Testis (tissue), 3 donors: ENCODE measurements around the gene COQ8A. TPM values are rescaled to one million over a fixed set of nuclear protein-coding genes. Genes with fewer than 3 reads are reported as not detected.

Source experiments
- DNase-seq: peaks from one replicate; pipeline ENCODE4 v3.0.0-alpha.2; 2019
- H3K27ac ChIP-seq, 2 donors: fragments of 200-600 bp; sonication (generic); one replicate each; pipeline ENCODE4 v1.5.1; 2019
- H3K27me3 ChIP-seq: fragments of 200-600 bp; sonication (generic); one replicate; pipeline ENCODE4 v1.5.1; 2019
- H3K36me3 ChIP-seq: fragments of 200-600 bp; sonication (generic); one replicate; pipeline ENCODE4 v1.5.1; 2017; ENCODE audit warnings: low read depth; ENCODE audit errors: missing control alignments
- H3K4me1 ChIP-seq: fragments of 200-600 bp; sonication (generic); one replicate; pipeline ENCODE4 v1.5.1; 2019
- H3K4me3 ChIP-seq, 2 donors: fragments of 200-600 bp; sonication (generic); one replicate each; pipeline ENCODE4 v1.5.1; 2017 to 2019
- H3K9me3 ChIP-seq: fragments of 200-600 bp; sonication (generic); one replicate; pipeline ENCODE4 v1.5.1; 2017
- POLR2A ChIP-seq: fragments of 450-650 bp; IDR thresholded peaks from one replicate; pipeline ENCODE4 v1.6.1; 2017; ENCODE audit warnings: antibody characterized with exemption, mild to moderate bottlenecking, moderate library complexity
- WGBS, 2 donors: methylation state at CpG; one replicate each; pipeline ENCODE4 v1.1.5; 2018; 5-methylcytosine and 5-hydroxymethylcytosine counted together
- intact Hi-C: fragments of 100-400 bp; cut with DNase I; formaldehyde crosslinking; loops from one replicate; pipeline ENCODE4 v1.15.1; 2023; ENCODE audit warnings: low total_unique reads
- polyA plus RNA-seq: library from polyadenylated mRNA; stranded (reverse); fragments of 350-450 nt; fragmentation: Illumina TruSeq; extraction: RNeasy Lipid Tissue Mini Kit (QIAGEN cat#74804); gene quantifications from one replicate; pipeline ENCODE4 v1.2.3, GENCODE V29; 2014; ENCODE audit warnings: low read depth, low replicate concordance; ENCODE audit not compliant: insufficient read depth
- total RNA-seq, 2 donors: library from RNA; depleted of rRNA; stranded (reverse); fragments of >200 nt; gene quantifications; one replicate each; pipeline ENCODE4 v1.2.3, GENCODE V29; 2016
- TF ChIP-seq, protein P1 (sequence below), 3 experiments: fragments of 450-650 bp in 2 of 3; fragments of 200-600 bp in 1 of 3; sonication (generic) in 1 of 3; IDR thresholded peaks; one replicate each; pipeline ENCODE4 v1.5.1; 2016 to 2019; ENCODE audit warnings: antibody characterized with exemption in 3 of 3, mild to moderate bottlenecking in 2 of 3, moderate library complexity in 1 of 3

COQ8A gene
- total and polyA plus RNA-seq, 3 donors from 2014 or later, result 34.4 to 46.8 (median 39.2) TPM

DNA sequence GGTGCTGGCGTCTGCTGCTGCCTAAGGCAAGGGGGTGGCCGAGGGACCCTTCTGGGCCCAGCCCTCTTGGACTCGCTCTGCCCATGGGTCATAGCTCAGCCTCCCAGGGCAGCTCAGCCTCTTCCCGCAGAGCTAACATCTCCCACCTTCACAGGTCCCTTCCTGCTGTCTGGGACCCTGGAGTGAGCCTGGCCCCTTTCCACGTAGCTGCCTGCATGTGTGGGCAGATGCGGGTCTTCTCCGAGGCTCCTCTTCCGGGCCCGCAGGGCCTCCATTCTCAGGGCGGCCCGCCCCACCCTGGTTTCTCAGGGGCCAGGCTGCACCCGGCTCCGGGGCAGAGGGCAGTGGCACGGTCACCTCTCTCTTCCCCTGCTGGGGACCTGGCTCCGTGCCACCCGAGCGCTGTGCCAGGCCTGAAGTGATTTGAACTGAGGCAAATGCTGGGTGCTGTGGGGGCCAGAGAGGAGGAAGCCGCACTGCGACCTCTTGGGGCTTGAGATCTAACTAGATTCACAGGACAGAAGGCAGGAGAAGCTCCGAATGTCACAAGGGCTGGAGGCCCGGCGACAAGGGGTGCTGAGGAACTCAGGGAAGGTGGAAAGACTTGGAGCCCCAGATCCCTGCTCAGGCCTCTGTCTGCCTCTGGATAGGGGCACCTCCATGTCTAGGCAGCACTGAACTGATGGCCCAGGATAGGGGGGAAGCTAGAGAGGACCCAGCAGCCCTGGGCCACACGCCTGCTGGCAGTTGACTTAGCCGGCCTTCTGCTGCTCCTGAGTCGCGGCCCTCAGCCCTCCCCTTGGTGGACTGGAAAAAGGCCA lies 40.7 kb downstream of the COQ8A start:
- DNase-seq, result no peak
- H3K27ac ChIP-seq, result no peak overlapping the region
- H3K27me3 ChIP-seq, result no peaks in the 10 kb centered on the region
- WGBS, 2 donors, result 85 to 91% methylated on average over 11 to 26 of the region's 26 CpGs
- H3K4me3 ChIP-seq, result no peak overlapping the region
- H3K9me3 ChIP-seq, result no peaks in the 10 kb centered on the region
- intact Hi-C loops, result no loop called here
- TF ChIP-seq POLR2A, result no peak
- TF ChIP-seq, protein P1, sequence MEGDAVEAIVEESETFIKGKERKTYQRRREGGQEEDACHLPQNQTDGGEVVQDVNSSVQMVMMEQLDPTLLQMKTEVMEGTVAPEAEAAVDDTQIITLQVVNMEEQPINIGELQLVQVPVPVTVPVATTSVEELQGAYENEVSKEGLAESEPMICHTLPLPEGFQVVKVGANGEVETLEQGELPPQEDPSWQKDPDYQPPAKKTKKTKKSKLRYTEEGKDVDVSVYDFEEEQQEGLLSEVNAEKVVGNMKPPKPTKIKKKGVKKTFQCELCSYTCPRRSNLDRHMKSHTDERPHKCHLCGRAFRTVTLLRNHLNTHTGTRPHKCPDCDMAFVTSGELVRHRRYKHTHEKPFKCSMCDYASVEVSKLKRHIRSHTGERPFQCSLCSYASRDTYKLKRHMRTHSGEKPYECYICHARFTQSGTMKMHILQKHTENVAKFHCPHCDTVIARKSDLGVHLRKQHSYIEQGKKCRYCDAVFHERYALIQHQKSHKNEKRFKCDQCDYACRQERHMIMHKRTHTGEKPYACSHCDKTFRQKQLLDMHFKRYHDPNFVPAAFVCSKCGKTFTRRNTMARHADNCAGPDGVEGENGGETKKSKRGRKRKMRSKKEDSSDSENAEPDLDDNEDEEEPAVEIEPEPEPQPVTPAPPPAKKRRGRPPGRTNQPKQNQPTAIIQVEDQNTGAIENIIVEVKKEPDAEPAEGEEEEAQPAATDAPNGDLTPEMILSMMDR (IDR thresholded peaks at IDR 0.05), result no peak
- peaks cover under 1% of the 10 kb centered on the region for H3K4me1 ChIP-seq
- no peaks in the 10 kb centered on the region for H3K36me3 ChIP-seq

DNA sequence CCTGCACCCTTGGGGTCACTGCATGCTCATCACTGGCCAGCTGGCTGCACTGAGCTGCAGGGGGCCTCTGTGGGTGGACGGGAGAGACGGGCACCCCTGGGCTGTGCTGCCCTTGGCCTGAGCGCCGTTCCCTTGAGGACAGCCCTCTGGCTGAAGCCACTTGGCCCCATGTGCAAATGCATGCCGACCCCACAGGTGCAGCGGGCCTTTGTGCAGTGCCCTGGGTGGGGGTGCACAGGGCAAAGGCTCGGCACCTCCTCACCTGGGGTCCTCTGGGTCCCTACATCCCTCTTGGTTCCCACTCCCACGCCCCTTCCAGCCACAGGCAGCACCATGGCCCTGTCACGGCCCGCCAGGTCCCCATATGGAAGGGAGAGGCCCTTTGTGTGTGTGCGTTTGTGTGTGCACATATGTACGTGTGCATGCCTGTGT lies 41.3 kb downstream of the COQ8A start:
- Histone ChIP-seq H3K9me3 (no peaks in the 10 kb centered on the region), H3K4me3 (no peak overlapping the region), H3K27me3 (no peaks in the 10 kb centered on the region), H3K27ac (no peak overlapping the region), H3K36me3 (no peaks in the 10 kb centered on the region), H3K4me1 (peaks cover 2% of the 10 kb centered on the region)
- WGBS, 2 donors, result 89 to 92% methylated on average over 5 to 12 of the region's 12 CpGs
- DNase-seq, result peak; percentile 12
- intact Hi-C loops, result no loop called here
- TF ChIP-seq, protein P1 (IDR thresholded peaks at IDR 0.05), result no peak
- no peak for TF ChIP-seq POLR2A

DNA sequence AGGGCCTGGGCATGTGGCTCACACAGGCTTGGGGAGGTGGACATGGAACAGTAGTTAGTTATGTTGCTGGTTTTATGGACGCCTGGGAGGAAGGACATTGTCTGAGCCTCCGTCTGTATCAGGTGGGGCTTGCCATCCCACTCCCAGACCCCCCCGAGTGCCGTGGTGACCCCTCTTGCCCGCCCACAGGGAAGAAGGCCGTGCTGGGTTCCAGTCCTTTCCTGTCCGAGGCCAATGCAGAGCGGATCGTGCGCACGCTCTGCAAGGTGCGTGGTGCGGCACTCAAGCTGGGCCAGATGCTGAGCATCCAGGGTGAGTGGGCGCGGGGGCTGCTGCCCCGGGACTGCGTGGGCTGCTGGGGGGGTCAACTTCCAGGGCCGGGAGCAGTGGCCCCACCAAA lies 41.7 kb downstream of the COQ8A start:
- WGBS, 2 donors, result 95 to 96% methylated on average over 16 to 18 of the region's 18 CpGs
- Histone ChIP-seq H3K36me3 (no peaks in the 10 kb centered on the region), H3K4me3 (no peak overlapping the region), H3K27me3 (no peaks in the 10 kb centered on the region), H3K9me3 (no peaks in the 10 kb centered on the region), H3K4me1 (peaks cover 5% of the 10 kb centered on the region), H3K27ac (no peak overlapping the region)
- intact Hi-C loops, result no loop called here
- TF ChIP-seq POLR2A, result no peak
- TF ChIP-seq, protein P1 (IDR thresholded peaks at IDR 0.05), result no peak
- DNase-seq, result no peak

DNA sequence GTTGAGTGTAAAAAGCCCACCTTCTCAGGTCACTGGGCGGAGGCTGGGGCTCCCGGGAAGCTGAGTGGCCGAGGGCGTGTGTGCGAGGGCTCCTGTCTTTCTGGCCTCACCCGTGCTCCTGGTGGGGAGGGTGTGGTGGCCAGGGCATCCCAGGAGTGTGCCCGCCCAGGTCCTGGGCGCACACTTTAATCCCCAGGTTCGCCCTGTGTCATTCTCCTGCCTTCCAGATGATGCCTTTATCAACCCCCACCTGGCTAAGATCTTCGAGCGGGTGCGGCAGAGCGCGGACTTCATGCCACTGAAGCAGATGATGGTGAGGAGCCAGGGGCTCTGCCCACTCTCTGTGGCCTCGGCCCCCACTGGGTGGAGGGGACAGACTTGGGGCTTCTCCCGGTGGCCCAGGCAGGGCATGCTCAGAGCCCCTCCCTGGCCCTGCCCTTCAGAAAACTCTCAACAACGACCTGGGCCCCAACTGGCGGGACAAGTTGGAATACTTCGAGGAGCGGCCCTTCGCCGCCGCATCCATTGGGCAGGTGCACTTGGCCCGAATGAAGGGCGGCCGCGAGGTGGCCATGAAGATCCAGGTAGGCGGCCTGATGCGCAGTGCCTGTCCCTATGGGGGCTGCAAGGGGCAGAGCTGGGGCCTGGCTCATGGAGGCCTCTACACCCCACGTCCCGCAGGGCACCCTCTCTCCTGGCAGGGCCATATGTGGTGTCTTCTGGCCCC lies 42.5 kb downstream of the COQ8A start:
- no peak for TF ChIP-seq POLR2A
- TF ChIP-seq, protein P1 (IDR thresholded peaks at IDR 0.05), result no peak
- WGBS, 2 donors, result 94 to 97% methylated on average over 15 to 31 of the region's 31 CpGs
- H3K4me1 ChIP-seq, result peaks cover 5% of the 10 kb centered on the region
- H3K27ac ChIP-seq, result no peak overlapping the region
- intact Hi-C loops, result no loop called here
- no peaks in the 10 kb centered on the region for H3K9me3 ChIP-seq
- H3K27me3 ChIP-seq, result no peaks in the 10 kb centered on the region
- DNase-seq, result peak; percentile 13
- no peaks in the 10 kb centered on the region for H3K36me3 ChIP-seq
- no peak overlapping the region for H3K4me3 ChIP-seq
